Psoas muscle (tissue), 8 donors: ENCODE data around the gene PIGC. TPM values are rescaled to one million over a fixed set of nuclear protein-coding genes. Genes with fewer than 3 reads are reported as not detected.

Source experiments
- ATAC-seq, 4 donors: fragments of 200-7000 bp; cut with Tn5 transposase; one replicate each; pipeline ENCODE4 v1.9.1; 2020; ENCODE audit warnings: moderate library complexity in 3 of 4, mild to moderate bottlenecking in 2 of 4
- DNase-seq, 2 donors: peaks; one replicate each; pipeline ENCODE4 v3.0.0-alpha.2; 2020
- H3K27ac ChIP-seq: fragments of 200-600 bp; one replicate; pipeline ENCODE4 v1.8.0; 2022
- H3K27me3 ChIP-seq, 3 donors: fragments of 200-600 bp in 1 of 3; one replicate each; pipeline versions ENCODE4 v1.6.1 to v1.8.0; 2013 to 2022; ENCODE audit warnings: low read length in 2 of 3, mild to moderate bottlenecking in 2 of 3, moderate library complexity in 1 of 3; ENCODE audit not compliant: insufficient read depth in 3 of 3
- H3K36me3 ChIP-seq, 2 donors: fragments of 200-600 bp in 1 of 2; one replicate each; pipeline versions ENCODE4 v1.6.1 to v1.8.0; 2013 to 2022; ENCODE audit warnings: low read depth in 1 of 2, mild to moderate bottlenecking in 1 of 2, moderate library complexity in 1 of 2; ENCODE audit not compliant: insufficient read depth in 1 of 2
- H3K4me1 ChIP-seq: fragments of 200-600 bp; one replicate; pipeline ENCODE4 v1.8.0; 2022
- H3K4me3 ChIP-seq: fragments of 200-600 bp; one replicate; pipeline ENCODE4 v1.8.0; 2022; ENCODE audit warnings: mild to moderate bottlenecking
- H3K9me3 ChIP-seq: fragments of 200-600 bp; one replicate; pipeline ENCODE4 v1.8.0; 2022
- WGBS, 3 donors: extraction: QIAGEN DNeasy Blood & Tissue Kit; methylation state at CpG; one replicate each; pipeline versions ENCODE4 v1.1.6 to v1.1.7; 2013; 5-methylcytosine and 5-hydroxymethylcytosine counted together
- intact Hi-C, 2 donors: fragments of 100-400 bp; cut with DNase I; formaldehyde crosslinking; loops; one replicate each; pipeline versions ENCODE4 v1.11.0 to v1.14.2; 2022
- polyA plus RNA-seq, 3 donors: library from polyadenylated mRNA; stranded (reverse); fragments of 200-250 nt; gene quantifications; one replicate each; pipeline ENCODE4 v1.2.3, GENCODE V29; 2013
- total RNA-seq, 4 donors: library from RNA; stranded (reverse); fragmentation: NEBNext Ultra II Directional in 2 of 4; extraction: Animal tissue kit (Norgen Biotek cat#: 25700) in 2 of 4; gene quantifications; one replicate each; pipeline versions ENCODE4 v1.2.1 to v1.2.4, GENCODE V29; 2021 to 2023
- TF ChIP-seq, protein P1 (sequence below): fragments of 200-600 bp; IDR thresholded peaks from one replicate; pipeline ENCODE4 v1.8.0; 2022; ENCODE audit warnings: antibody characterized with exemption
- donor health status: healthy with polysubstance abuse.
- donor health status: DM: no; HTN: no; CAD: no; lungs with moderate emphysema.
- donor health status: Bipolar disorder and iron deficiency.
- donor health status: healthy.
- donor health status: DM: yes; HTN: yes; CAD: no.
- donor health status: DM: no; HTN: no; CAD: no.
- donor health status: DM: no; HTN: no; CAD: no.
- donor health status: DM: yes; HTN: yes; CAD: no.

Gene PIGC
- total and polyA plus RNA-seq, 7 donors: 10.8 to 24.7 (median 13.8) TPM

DNA sequence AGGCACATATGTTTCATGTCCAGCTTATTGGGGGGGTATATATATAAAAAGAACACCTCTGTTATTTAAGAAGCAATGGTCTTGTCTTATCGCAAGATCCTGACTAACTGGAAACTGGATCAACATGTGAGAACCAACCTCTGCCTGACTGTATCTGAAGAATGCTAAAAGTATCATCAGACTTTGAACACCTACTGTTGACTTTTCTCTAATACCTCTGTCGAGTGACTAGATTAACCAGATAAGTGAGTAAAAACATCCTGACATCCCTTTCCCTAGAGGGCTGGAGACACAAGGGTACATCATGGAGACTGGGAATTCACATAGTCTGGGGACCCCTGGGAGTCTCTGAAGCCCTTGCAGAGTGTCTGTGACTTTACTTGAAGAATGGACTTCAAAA is 26.3 kb upstream of the PIGC start:
- intact Hi-C loops: no loop called here
- Histone ChIP-seq H3K27me3 (no peaks in the 10 kb centered on the region), H3K36me3 (no peaks in the 10 kb centered on the region), H3K27ac (no peak overlapping the region), H3K4me3 (no peak overlapping the region), H3K4me1 (no peaks in the 10 kb centered on the region), H3K9me3 (no peaks in the 10 kb centered on the region)
- ATAC-seq: no peak
- 73 to 84% (median 76%) methylated on average over 2 of the region's 2 CpGs for WGBS, 3 donors
- TF ChIP-seq, protein P1, sequence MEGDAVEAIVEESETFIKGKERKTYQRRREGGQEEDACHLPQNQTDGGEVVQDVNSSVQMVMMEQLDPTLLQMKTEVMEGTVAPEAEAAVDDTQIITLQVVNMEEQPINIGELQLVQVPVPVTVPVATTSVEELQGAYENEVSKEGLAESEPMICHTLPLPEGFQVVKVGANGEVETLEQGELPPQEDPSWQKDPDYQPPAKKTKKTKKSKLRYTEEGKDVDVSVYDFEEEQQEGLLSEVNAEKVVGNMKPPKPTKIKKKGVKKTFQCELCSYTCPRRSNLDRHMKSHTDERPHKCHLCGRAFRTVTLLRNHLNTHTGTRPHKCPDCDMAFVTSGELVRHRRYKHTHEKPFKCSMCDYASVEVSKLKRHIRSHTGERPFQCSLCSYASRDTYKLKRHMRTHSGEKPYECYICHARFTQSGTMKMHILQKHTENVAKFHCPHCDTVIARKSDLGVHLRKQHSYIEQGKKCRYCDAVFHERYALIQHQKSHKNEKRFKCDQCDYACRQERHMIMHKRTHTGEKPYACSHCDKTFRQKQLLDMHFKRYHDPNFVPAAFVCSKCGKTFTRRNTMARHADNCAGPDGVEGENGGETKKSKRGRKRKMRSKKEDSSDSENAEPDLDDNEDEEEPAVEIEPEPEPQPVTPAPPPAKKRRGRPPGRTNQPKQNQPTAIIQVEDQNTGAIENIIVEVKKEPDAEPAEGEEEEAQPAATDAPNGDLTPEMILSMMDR: no peak
- no peak for DNase-seq

DNA sequence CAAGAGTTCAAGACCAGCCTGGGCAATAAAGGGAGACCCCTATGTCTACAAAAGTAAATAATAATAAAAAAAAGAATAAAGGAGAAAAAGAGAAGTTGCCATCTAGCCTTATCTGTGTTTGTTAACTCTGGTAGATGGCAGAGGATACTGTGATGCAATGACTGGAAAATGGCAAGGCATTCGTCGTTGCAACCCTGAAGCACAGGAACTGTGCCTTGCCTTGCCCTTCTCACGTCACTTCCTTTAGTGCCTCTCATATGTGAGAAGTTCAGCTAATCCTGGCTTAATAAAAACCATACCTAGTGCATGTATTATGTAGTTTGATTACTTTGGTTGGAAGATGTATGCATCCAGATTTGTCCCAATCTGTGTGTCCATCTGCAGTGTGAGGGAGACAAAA is 25.8 kb upstream of the PIGC start:
- Histone ChIP-seq H3K4me3 (no peak overlapping the region), H3K27me3 (no peaks in the 10 kb centered on the region), H3K27ac (no peak overlapping the region), H3K9me3 (no peaks in the 10 kb centered on the region), H3K4me1 (no peaks in the 10 kb centered on the region), H3K36me3 (no peaks in the 10 kb centered on the region)
- intact Hi-C loops: no loop called here
- WGBS, 3 donors: 90 to 92% (median 91%) methylated on average over 3 of the region's 3 CpGs
- no peak for ATAC-seq
- DNase-seq: no peak
- TF ChIP-seq, protein P1: no peak

DNA sequence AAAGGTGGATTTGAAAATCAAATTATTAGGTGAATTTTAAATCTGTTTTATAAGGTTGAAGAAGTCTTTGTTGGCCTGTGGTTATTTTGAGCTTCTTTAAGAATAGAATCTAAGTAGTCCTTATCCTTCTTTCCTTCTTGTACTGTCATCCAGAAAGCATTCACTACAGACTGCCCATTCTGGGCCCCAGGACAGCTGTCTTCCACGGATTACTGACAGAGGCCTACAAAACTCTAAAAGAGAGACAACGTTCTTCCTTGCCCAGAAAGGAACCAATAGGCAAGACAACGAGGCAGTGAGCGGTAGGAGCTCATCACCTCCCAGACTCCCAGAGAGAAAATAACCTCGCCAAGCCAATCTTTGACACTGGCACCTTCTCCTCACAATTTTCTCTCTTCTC is 24.4 kb upstream of the PIGC start:
- DNase-seq (no peak), ATAC-seq (no peak)
- H3K4me3 ChIP-seq: no peak overlapping the region
- H3K27ac ChIP-seq: no peak overlapping the region
- no peaks in the 10 kb centered on the region for H3K9me3 ChIP-seq
- intact Hi-C loops: no loop called here
- 63 to 77% (median 74%) methylated on average over 5 of the region's 5 CpGs for WGBS, 3 donors
- no peaks in the 10 kb centered on the region for H3K4me1 ChIP-seq
- TF ChIP-seq, protein P1: no peak
- no peaks in the 10 kb centered on the region for H3K27me3 ChIP-seq
- no peaks in the 10 kb centered on the region for H3K36me3 ChIP-seq

DNA sequence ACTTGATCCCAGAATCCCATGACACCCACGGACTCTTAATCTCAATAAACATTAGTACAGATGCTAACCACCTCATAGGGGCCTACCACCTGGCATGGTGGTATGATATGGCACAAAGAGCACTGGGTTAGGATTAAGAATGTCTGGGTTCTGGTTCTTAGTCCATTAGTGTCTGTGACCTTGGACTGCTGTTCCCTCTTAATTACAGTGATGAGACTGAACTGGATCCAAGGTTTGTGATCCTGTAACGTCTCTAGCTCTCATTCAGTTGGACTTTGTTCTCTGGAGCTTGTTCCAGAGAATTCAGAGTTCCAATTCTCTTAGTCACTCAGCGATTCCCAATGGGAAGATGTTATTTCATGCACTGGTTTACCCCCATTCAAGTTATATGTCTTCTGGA is 23.6 kb upstream of the PIGC start:
- Histone ChIP-seq H3K27ac (no peak overlapping the region), H3K36me3 (no peaks in the 10 kb centered on the region), H3K9me3 (no peaks in the 10 kb centered on the region), H3K27me3 (no peaks in the 10 kb centered on the region), H3K4me3 (no peak overlapping the region), H3K4me1 (no peaks in the 10 kb centered on the region)
- intact Hi-C loops: no loop called here
- 52 to 59% (median 54%) methylated on average over 3 of the region's 3 CpGs for WGBS, 3 donors
- no peak for ATAC-seq
- no peak for DNase-seq
- TF ChIP-seq, protein P1: no peak

DNA sequence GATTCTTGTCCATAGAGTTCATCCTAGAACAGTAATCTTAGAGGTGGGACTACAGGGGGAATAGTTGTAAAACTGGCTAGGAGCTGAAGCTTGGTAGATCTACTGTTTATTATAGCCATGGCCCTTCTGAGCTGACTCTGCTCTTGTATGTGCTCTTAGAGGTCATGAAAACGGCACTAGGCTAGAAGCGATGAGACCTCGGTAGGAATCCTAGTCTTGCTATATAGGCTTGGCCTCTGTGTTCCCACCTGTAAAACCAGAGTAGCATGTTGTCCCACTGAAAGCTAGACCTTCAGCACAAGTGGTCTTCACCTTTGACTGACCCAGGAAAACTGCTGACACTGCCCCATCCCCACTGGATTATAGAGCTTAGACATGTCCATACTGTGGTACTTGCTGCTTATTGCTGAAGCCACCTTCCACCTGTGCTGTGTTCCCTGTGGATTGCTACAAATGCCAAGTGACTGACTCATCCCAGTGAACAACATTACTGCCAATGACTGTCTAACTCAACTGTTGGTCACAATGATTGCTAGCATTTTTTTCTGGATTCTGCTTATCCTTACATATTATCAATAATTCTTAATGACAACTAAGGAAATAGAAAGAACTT is 23.0 kb upstream of the PIGC start:
- H3K27me3 ChIP-seq: no peaks in the 10 kb centered on the region
- ATAC-seq (no peak), DNase-seq (no peak)
- WGBS, 3 donors: 91 to 98% (median 96%) methylated on average over 3 of the region's 3 CpGs
- no peaks in the 10 kb centered on the region for H3K36me3 ChIP-seq
- H3K9me3 ChIP-seq: no peaks in the 10 kb centered on the region
- H3K4me1 ChIP-seq: no peaks in the 10 kb centered on the region
- no peak overlapping the region for H3K27ac ChIP-seq
- intact Hi-C loops: no loop called here
- no peak overlapping the region for H3K4me3 ChIP-seq
- TF ChIP-seq, protein P1: no peak
